ENCODE measurements around the gene CLDN1. TPM values are rescaled to one million over a fixed set of nuclear protein-coding genes. Genes with fewer than 3 reads are reported as not detected.

The CLDN1 gene
- total and polyA plus RNA-seq, 2 donors (not counting 1 experiment from before 2014, with no cell fraction given): not detected

GRCh38 chr3:190359813-190360212 is 37.6 kb upstream of the CLDN1 start:
- TF ChIP-seq EZH2 (IDR thresholded peaks at IDR 0.05; ENCODE audit: borderline replicate concordance, insufficient read depth, low read depth, low read length, poor library complexity, severe bottlenecking): no peak
- no peak for TF ChIP-seq CTCF (IDR thresholded peaks at IDR 0.05)
- H3K79me2 ChIP-seq (ENCODE audit: control insufficient read depth, insufficient read depth, low read length): no peaks in the 10 kb centered on the region
- H3K4me3 Mint-ChIP-seq: no peak overlapping the region
- H3K9me3 Mint-ChIP-seq (ENCODE audit: insufficient read depth): no peaks in the 10 kb centered on the region
- H3K36me3 ChIP-seq (replicated peaks in 1 of 2; ENCODE audit: control extremely low read depth in 1 of 2, control insufficient read depth in 1 of 2, extremely low read depth in 1 of 2, insufficient read depth in 2 of 2, low read length in 1 of 2): no peaks in the 10 kb centered on the region
- no peak overlapping the region for H3K4me2 ChIP-seq (replicated peaks; ENCODE audit: low read depth, low read length, poor library complexity, severe bottlenecking)
- H3K9ac ChIP-seq (ENCODE audit: low read length): no peak overlapping the region
- intact Hi-C loops (cut with micrococcal nuclease): no loop called here
- no peak for ATAC-seq (ENCODE audit: low read depth)
- H3K4me1 ChIP-seq (ENCODE audit: control insufficient read depth in 2 of 2, insufficient read depth in 2 of 2, low read length in 2 of 2): no peaks in the 10 kb centered on the region
- no peaks in the 10 kb centered on the region for H3K9me3 ChIP-seq (ENCODE audit: control extremely low read depth in 1 of 3, control insufficient read depth in 2 of 3, insufficient read depth in 1 of 3, low read length in 2 of 3)
- H3K4me1 Mint-ChIP-seq: no peaks in the 10 kb centered on the region
- no peak overlapping the region for H3K4me3 ChIP-seq (ENCODE audit: control extremely low read depth in 1 of 5, extremely low read depth in 1 of 5, insufficient read depth in 1 of 5, low read depth in 2 of 5, low read length in 4 of 5)
- H3K27ac ChIP-seq (ENCODE audit: low read length in 2 of 2): no peak overlapping the region
- H2AFZ ChIP-seq (ENCODE audit: insufficient read depth, low read depth, low read length, poor library complexity, severe bottlenecking): no peak overlapping the region
- no peak for DNase-seq
- CTCF ChIA-PET: no interaction called here
- 88% methylated on average over 2 of the region's 2 CpGs for WGBS (ENCODE audit: insufficient coverage)
- H4K20me1 ChIP-seq (ENCODE audit: control insufficient read depth, insufficient read depth, low read length, poor library complexity, severe bottlenecking): no peaks in the 10 kb centered on the region
- no peak overlapping the region for H3K27ac Mint-ChIP-seq
- POLR2A ChIA-PET: no interaction called here
- no peaks in the 10 kb centered on the region for H3K27me3 ChIP-seq (replicated peaks in 1 of 4; ENCODE audit: control extremely low read depth in 1 of 4, control insufficient read depth in 3 of 4, insufficient read depth in 4 of 4, low read length in 3 of 4)
- H3K27me3 Mint-ChIP-seq: no peaks in the 10 kb centered on the region

DNA sequence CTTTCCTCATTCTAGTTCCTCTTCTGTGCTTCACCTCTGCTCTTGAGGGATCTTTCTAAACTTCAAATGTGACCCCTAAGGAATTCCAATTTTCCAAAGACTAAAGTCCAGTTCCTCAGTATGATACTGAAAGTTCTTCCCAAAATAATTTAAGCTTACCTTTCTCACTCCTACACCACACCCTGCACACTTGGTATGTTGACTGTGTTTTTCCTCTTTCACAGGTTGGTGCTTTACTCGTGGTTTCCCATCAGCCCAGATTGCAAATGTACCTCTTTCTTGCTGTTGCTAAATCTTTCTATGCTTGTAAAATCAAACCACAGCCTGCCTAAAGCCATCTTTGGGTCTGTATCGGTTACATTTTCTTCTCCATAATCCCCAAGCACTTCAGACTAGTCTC is 35.2 kb upstream of the CLDN1 start:
- no peak overlapping the region for H3K27ac ChIP-seq (ENCODE audit: low read length in 2 of 2)
- intact Hi-C loops (cut with micrococcal nuclease): no loop called here
- no peaks in the 10 kb centered on the region for H3K27me3 Mint-ChIP-seq
- TF ChIP-seq CTCF (IDR thresholded peaks at IDR 0.05): no peak
- TF ChIP-seq EZH2 (IDR thresholded peaks at IDR 0.05; ENCODE audit: borderline replicate concordance, insufficient read depth, low read depth, low read length, poor library complexity, severe bottlenecking): no peak
- no peak overlapping the region for H3K4me3 Mint-ChIP-seq
- DNase-seq: no peak
- H3K36me3 ChIP-seq (replicated peaks in 1 of 2; ENCODE audit: control extremely low read depth in 1 of 2, control insufficient read depth in 1 of 2, extremely low read depth in 1 of 2, insufficient read depth in 2 of 2, low read length in 1 of 2): no peaks in the 10 kb centered on the region
- CTCF ChIA-PET: no interaction called here
- H3K9ac ChIP-seq (ENCODE audit: low read length): no peak overlapping the region
- POLR2A ChIA-PET: no interaction called here
- no peak for ATAC-seq (ENCODE audit: low read depth)
- no peak overlapping the region for H3K4me3 ChIP-seq (ENCODE audit: control extremely low read depth in 1 of 5, extremely low read depth in 1 of 5, insufficient read depth in 1 of 5, low read depth in 2 of 5, low read length in 4 of 5)
- no peak overlapping the region for H3K27ac Mint-ChIP-seq
- no peaks in the 10 kb centered on the region for H3K4me1 Mint-ChIP-seq
- H3K27me3 ChIP-seq (replicated peaks in 1 of 4; ENCODE audit: control extremely low read depth in 1 of 4, control insufficient read depth in 3 of 4, insufficient read depth in 4 of 4, low read length in 3 of 4): no peaks in the 10 kb centered on the region
- H3K4me1 ChIP-seq (ENCODE audit: control insufficient read depth in 2 of 2, insufficient read depth in 2 of 2, low read length in 2 of 2): no peaks in the 10 kb centered on the region
- no peaks in the 10 kb centered on the region for H3K79me2 ChIP-seq (ENCODE audit: control insufficient read depth, insufficient read depth, low read length)
- no peak overlapping the region for H2AFZ ChIP-seq (ENCODE audit: insufficient read depth, low read depth, low read length, poor library complexity, severe bottlenecking)
- 67% methylated on average over 1 of the region's 2 CpGs for WGBS (ENCODE audit: insufficient coverage)
- H4K20me1 ChIP-seq (ENCODE audit: control insufficient read depth, insufficient read depth, low read length, poor library complexity, severe bottlenecking): no peaks in the 10 kb centered on the region
- no peak overlapping the region for H3K4me2 ChIP-seq (replicated peaks; ENCODE audit: low read depth, low read length, poor library complexity, severe bottlenecking)
- no peaks in the 10 kb centered on the region for H3K9me3 ChIP-seq (ENCODE audit: control extremely low read depth in 1 of 3, control insufficient read depth in 2 of 3, insufficient read depth in 1 of 3, low read length in 2 of 3)
- no peaks in the 10 kb centered on the region for H3K9me3 Mint-ChIP-seq (ENCODE audit: insufficient read depth)
